ENCODE measurements around the gene ACIN1. TPM values are rescaled to one million over a fixed set of nuclear protein-coding genes. Genes with fewer than 3 reads are reported as not detected.

Gene ACIN1
- total RNA-seq, 1 experiment from 2014 or later: 79.3 TPM

GRCh38 chr14:23058654-23059504, 36.1 kb downstream of the ACIN1 start:
- no peak for DNase-seq (ENCODE audit: low read depth)

GRCh38 chr14:23057757-23058653, 36.9 kb downstream of the ACIN1 start:
- DNase-seq (ENCODE audit: low read depth): peak; percentile 95

- peak; percentile 85 for DNase-seq (ENCODE audit: low read depth)
Observed at GRCh38 chr14:23056956-23057756, 37.8 kb downstream of the ACIN1 start, which contains the start of gene CDH24. CDH24 (minus strand) TSS chr14:23057520; CDS start chr14:23055733, 1,787 bp downstream.

GRCh38 chr14:23056145-23056955, 38.6 kb downstream of the ACIN1 start:
- peak; percentile 84 for DNase-seq (ENCODE audit: low read depth)

GRCh38 chr14:23055621-23056144, 39.3 kb downstream of the ACIN1 start:
- DNase-seq (ENCODE audit: low read depth): peak; percentile 45

GRCh38 chr14:23055147-23055550, 39.8 kb downstream of the ACIN1 start:
- DNase-seq (ENCODE audit: low read depth): no peak

- DNase-seq (ENCODE audit: low read depth): peak; percentile 30
Observed at GRCh38 chr14:23054000-23054811, 40.7 kb downstream of the ACIN1 start.

- no peak for DNase-seq (ENCODE audit: low read depth)
Observed at GRCh38 chr14:23053426-23053825, 41.5 kb downstream of the ACIN1 start.

GRCh38 chr14:23052671-23053070, 42.3 kb downstream of the ACIN1 start:
- no peak for DNase-seq (ENCODE audit: low read depth)

- DNase-seq (ENCODE audit: low read depth): peak; percentile 35
Observed at GRCh38 chr14:23052182-23052623, 42.7 kb downstream of the ACIN1 start.

GRCh38 chr14:23051141-23052057, 43.5 kb downstream of the ACIN1 start:
- no peak for DNase-seq (ENCODE audit: low read depth)

- DNase-seq (ENCODE audit: low read depth): no peak
Observed at GRCh38 chr14:23049011-23049410, 45.9 kb downstream of the ACIN1 start.

- no peak for DNase-seq (ENCODE audit: low read depth)
Observed at GRCh38 chr14:23047751-23048693, 46.9 kb downstream of the ACIN1 start.

- DNase-seq (ENCODE audit: low read depth): peak; percentile 69
Observed at GRCh38 chr14:23047034-23047634, 47.8 kb downstream of the ACIN1 start.

GRCh38 chr14:23045419-23046357, 49.2 kb downstream of the ACIN1 start:
- no peak for DNase-seq (ENCODE audit: low read depth)

- no peak for DNase-seq (ENCODE audit: low read depth)
Observed at GRCh38 chr14:23044840-23045239, 50.1 kb downstream of the ACIN1 start.
